ENCODE results near the gene GIT2. TPM values are rescaled to one million over a fixed set of nuclear protein-coding genes. Genes with fewer than 3 reads are reported as not detected.

The GIT2 gene
- total RNA-seq, 1 experiment from 2014 or later = 21.7 TPM

DNA sequence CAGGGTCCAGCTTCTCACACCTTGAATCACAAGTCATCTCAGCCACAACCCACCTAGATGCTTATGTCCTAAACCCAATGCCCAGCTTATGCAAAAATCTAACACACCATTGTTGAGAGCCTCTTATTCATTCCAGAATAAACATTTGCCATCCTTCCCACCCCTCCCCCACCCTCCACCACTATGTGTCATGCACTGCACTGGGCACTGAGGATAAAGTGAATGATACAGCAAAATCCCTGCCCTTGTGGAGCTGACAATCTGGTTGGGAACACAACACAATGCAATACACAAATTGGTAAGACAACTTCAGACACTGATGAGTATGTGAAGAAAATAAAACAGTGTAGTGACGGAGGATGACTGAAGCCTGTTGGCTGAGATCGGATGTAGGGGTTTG is 114.4 kb downstream of the GIT2 start:
- ATAC-seq (no peak), DNase-seq (ENCODE audit: low spot score) (no peak)
- Mint-ChIP-seq H3K27ac (peak overlapping the region; percentile 93), H3K9me3 (no peaks in the 10 kb centered on the region), H3K4me1 (peaks cover 48% of the 10 kb centered on the region), H3K27me3 (ENCODE audit: low read depth) (peaks cover 30% of the 10 kb centered on the region), H3K4me3 (peak overlapping the region; percentile 80), H3K36me3 (no peaks in the 10 kb centered on the region)
- TF ChIP-seq, protein P1, sequence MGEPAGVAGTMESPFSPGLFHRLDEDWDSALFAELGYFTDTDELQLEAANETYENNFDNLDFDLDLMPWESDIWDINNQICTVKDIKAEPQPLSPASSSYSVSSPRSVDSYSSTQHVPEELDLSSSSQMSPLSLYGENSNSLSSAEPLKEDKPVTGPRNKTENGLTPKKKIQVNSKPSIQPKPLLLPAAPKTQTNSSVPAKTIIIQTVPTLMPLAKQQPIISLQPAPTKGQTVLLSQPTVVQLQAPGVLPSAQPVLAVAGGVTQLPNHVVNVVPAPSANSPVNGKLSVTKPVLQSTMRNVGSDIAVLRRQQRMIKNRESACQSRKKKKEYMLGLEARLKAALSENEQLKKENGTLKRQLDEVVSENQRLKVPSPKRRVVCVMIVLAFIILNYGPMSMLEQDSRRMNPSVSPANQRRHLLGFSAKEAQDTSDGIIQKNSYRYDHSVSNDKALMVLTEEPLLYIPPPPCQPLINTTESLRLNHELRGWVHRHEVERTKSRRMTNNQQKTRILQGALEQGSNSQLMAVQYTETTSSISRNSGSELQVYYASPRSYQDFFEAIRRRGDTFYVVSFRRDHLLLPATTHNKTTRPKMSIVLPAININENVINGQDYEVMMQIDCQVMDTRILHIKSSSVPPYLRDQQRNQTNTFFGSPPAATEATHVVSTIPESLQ (CRISPR knock-in tag; IDR thresholded peaks at IDR 0.05) = no peak
- TF ChIP-seq SMAD3 (CRISPR knock-in tag; IDR thresholded peaks at IDR 0.05; ENCODE audit: borderline replicate concordance) (no peak), TP53 (CRISPR knock-in tag; IDR thresholded peaks at IDR 0.05) (no peak), RORB (CRISPR knock-in tag; IDR thresholded peaks at IDR 0.05) (no peak), ZNF423 (CRISPR knock-in tag; IDR thresholded peaks at IDR 0.05) (no peak), FOXP1 (CRISPR knock-in tag; IDR thresholded peaks at IDR 0.05; ENCODE audit: borderline replicate concordance) (no peak), ZNF219 (CRISPR knock-in tag; IDR thresholded peaks at IDR 0.05; ENCODE audit: borderline replicate concordance) (no peak), ZNF396 (CRISPR knock-in tag; IDR thresholded peaks at IDR 0.05; ENCODE audit: borderline replicate concordance) (no peak), ZNF263 (CRISPR knock-in tag; IDR thresholded peaks at IDR 0.05; ENCODE audit: low read depth) (no peak), ZNF138 (CRISPR knock-in tag; conservative IDR thresholded peaks at IDR 0.05) (no peak), CBFB (CRISPR knock-in tag; IDR thresholded peaks at IDR 0.05; ENCODE audit: low read depth) (no peak), MYBL2 (CRISPR knock-in tag; IDR thresholded peaks at IDR 0.05) (no peak), EMX1 (CRISPR knock-in tag; IDR thresholded peaks at IDR 0.05) (no peak), OVOL2 (CRISPR knock-in tag; IDR thresholded peaks at IDR 0.05; ENCODE audit: borderline replicate concordance) (no peak), JAZF1 (CRISPR knock-in tag; IDR thresholded peaks at IDR 0.05) (no peak)
- TF ChIP-seq, protein P2, sequence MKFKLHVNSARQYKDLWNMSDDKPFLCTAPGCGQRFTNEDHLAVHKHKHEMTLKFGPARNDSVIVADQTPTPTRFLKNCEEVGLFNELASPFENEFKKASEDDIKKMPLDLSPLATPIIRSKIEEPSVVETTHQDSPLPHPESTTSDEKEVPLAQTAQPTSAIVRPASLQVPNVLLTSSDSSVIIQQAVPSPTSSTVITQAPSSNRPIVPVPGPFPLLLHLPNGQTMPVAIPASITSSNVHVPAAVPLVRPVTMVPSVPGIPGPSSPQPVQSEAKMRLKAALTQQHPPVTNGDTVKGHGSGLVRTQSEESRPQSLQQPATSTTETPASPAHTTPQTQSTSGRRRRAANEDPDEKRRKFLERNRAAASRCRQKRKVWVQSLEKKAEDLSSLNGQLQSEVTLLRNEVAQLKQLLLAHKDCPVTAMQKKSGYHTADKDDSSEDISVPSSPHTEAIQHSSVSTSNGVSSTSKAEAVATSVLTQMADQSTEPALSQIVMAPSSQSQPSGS (CRISPR knock-in tag; IDR thresholded peaks at IDR 0.05; ENCODE audit: borderline replicate concordance, low read depth) = no peak
- TF ChIP-seq, protein P3, sequence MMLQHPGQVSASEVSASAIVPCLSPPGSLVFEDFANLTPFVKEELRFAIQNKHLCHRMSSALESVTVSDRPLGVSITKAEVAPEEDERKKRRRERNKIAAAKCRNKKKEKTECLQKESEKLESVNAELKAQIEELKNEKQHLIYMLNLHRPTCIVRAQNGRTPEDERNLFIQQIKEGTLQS (CRISPR knock-in tag; conservative IDR thresholded peaks at IDR 0.05) = no peak
- TF ChIP-seq, protein P4, sequence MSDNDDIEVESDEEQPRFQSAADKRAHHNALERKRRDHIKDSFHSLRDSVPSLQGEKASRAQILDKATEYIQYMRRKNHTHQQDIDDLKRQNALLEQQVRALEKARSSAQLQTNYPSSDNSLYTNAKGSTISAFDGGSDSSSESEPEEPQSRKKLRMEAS (CRISPR knock-in tag; IDR thresholded peaks at IDR 0.05) = no peak
- TF ChIP-seq, protein P5, sequence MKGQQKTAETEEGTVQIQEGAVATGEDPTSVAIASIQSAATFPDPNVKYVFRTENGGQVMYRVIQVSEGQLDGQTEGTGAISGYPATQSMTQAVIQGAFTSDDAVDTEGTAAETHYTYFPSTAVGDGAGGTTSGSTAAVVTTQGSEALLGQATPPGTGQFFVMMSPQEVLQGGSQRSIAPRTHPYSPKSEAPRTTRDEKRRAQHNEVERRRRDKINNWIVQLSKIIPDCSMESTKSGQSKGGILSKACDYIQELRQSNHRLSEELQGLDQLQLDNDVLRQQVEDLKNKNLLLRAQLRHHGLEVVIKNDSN (CRISPR knock-in tag; IDR thresholded peaks at IDR 0.05) = no peak
- ChIA-PET POLR2A (no interaction called here), CTCF (interaction anchor here (1.0 to 2.9 kb wide), 4 partner anchors 13 to 45 kb away, joined by 3 to 15 read pairs (median 5); partner anchors contain the start of gene TCHP)

DNA sequence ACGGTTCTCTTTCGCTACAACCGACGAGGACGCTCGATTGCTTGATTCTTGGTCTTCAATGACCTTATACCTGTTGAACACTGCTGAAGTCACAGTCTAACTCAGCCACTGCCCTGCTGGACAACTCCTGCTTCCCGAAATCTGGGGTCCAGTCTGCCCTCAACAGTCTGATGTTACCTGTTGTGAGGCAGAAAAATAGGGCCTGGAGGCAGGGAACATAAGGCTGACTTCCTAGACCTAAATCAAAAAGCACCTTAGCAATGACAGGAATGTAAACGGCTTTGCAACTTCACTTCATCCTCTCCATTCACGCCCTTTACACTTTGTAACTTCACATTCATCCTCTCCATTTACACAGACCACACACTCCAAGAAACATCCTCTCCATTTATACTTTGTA is 115.2 kb downstream of the GIT2 start:
- DNase-seq (ENCODE audit: low spot score) (no peak), ATAC-seq (peak; percentile 11)
- Mint-ChIP-seq H3K4me3 (peak overlapping the region; percentile 80), H3K36me3 (no peaks in the 10 kb centered on the region), H3K9me3 (no peaks in the 10 kb centered on the region), H3K27me3 (ENCODE audit: low read depth) (peaks cover 22% of the 10 kb centered on the region), H3K4me1 (peaks cover 48% of the 10 kb centered on the region), H3K27ac (peak overlapping the region; percentile 93)
- ChIA-PET POLR2A (no interaction called here), CTCF (interaction anchor here (1.0 to 2.9 kb wide), 2 partner anchors 20 to 36 kb away, joined by 5 to 15 read pairs; partner anchors contain the start of gene TCHP)
- no peak for TF ChIP-seq NR1H2 (CRISPR knock-in tag; IDR thresholded peaks at IDR 0.05)
- TF ChIP-seq, protein P6, sequence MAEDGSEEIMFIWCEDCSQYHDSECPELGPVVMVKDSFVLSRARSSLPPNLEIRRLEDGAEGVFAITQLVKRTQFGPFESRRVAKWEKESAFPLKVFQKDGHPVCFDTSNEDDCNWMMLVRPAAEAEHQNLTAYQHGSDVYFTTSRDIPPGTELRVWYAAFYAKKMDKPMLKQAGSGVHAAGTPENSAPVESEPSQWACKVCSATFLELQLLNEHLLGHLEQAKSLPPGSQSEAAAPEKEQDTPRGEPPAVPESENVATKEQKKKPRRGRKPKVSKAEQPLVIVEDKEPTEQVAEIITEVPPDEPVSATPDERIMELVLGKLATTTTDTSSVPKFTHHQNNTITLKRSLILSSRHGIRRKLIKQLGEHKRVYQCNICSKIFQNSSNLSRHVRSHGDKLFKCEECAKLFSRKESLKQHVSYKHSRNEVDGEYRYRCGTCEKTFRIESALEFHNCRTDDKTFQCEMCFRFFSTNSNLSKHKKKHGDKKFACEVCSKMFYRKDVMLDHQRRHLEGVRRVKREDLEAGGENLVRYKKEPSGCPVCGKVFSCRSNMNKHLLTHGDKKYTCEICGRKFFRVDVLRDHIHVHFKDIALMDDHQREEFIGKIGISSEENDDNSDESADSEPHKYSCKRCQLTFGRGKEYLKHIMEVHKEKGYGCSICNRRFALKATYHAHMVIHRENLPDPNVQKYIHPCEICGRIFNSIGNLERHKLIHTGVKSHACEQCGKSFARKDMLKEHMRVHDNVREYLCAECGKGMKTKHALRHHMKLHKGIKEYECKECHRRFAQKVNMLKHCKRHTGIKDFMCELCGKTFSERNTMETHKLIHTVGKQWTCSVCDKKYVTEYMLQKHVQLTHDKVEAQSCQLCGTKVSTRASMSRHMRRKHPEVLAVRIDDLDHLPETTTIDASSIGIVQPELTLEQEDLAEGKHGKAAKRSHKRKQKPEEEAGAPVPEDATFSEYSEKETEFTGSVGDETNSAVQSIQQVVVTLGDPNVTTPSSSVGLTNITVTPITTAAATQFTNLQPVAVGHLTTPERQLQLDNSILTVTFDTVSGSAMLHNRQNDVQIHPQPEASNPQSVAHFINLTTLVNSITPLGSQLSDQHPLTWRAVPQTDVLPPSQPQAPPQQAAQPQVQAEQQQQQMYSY (CRISPR knock-in tag; IDR thresholded peaks at IDR 0.05) = no peak
- TF ChIP-seq, protein P7, sequence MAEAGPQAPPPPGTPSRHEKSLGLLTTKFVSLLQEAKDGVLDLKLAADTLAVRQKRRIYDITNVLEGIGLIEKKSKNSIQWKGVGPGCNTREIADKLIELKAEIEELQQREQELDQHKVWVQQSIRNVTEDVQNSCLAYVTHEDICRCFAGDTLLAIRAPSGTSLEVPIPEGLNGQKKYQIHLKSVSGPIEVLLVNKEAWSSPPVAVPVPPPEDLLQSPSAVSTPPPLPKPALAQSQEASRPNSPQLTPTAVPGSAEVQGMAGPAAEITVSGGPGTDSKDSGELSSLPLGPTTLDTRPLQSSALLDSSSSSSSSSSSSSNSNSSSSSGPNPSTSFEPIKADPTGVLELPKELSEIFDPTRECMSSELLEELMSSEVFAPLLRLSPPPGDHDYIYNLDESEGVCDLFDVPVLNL (CRISPR knock-in tag; IDR thresholded peaks at IDR 0.05; ENCODE audit: borderline replicate concordance, low read depth) = no peak
- TF ChIP-seq, protein P8, sequence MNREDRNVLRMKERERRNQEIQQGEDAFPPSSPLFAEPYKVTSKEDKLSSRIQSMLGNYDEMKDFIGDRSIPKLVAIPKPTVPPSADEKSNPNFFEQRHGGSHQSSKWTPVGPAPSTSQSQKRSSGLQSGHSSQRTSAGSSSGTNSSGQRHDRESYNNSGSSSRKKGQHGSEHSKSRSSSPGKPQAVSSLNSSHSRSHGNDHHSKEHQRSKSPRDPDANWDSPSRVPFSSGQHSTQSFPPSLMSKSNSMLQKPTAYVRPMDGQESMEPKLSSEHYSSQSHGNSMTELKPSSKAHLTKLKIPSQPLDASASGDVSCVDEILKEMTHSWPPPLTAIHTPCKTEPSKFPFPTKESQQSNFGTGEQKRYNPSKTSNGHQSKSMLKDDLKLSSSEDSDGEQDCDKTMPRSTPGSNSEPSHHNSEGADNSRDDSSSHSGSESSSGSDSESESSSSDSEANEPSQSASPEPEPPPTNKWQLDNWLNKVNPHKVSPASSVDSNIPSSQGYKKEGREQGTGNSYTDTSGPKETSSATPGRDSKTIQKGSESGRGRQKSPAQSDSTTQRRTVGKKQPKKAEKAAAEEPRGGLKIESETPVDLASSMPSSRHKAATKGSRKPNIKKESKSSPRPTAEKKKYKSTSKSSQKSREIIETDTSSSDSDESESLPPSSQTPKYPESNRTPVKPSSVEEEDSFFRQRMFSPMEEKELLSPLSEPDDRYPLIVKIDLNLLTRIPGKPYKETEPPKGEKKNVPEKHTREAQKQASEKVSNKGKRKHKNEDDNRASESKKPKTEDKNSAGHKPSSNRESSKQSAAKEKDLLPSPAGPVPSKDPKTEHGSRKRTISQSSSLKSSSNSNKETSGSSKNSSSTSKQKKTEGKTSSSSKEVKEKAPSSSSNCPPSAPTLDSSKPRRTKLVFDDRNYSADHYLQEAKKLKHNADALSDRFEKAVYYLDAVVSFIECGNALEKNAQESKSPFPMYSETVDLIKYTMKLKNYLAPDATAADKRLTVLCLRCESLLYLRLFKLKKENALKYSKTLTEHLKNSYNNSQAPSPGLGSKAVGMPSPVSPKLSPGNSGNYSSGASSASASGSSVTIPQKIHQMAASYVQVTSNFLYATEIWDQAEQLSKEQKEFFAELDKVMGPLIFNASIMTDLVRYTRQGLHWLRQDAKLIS (CRISPR knock-in tag; IDR thresholded peaks at IDR 0.05; ENCODE audit: borderline replicate concordance) = no peak

Data from WTC11 (cell line).